GM23338 (cell line): Measurements from ENCODE around the gene CD44.

Experiments used
- CREB1 ChIP-seq: fragments of 250-450 bp; sonication (Bioruptor Pico); IDR thresholded peaks from 2 replicates; pipeline ENCODE4 v1.5.0; 2020; ENCODE audit warnings: low read depth, mild to moderate bottlenecking, moderate library complexity
- CTCF ChIP-seq, 2 experiments: fragments of 200-600 bp in 1 of 2; sonication (generic) in 1 of 2; conservative IDR thresholded peaks; 2 replicates each; pipeline versions ENCODE4 v1.5.1 to v1.6.1; 2016 to 2017; ENCODE audit warnings: antibody characterized with exemption in 2 of 2, low read depth in 2 of 2, mild to moderate bottlenecking in 2 of 2, moderate library complexity in 1 of 2
- EZH2 ChIP-seq: fragments of 200-600 bp; sonication (generic); IDR thresholded peaks from one replicate; pipeline ENCODE4 v1.8.0; 2017; ENCODE audit warnings: antibody characterized with exemption, mild to moderate bottlenecking, low read depth; ENCODE audit not compliant: unreplicated experiment
- EZH2phosphoT487 ChIP-seq: fragments of 200-600 bp; sonication (generic); IDR thresholded peaks from one replicate; pipeline ENCODE4 v1.8.1; 2018; ENCODE audit warnings: antibody characterized with exemption; ENCODE audit not compliant: unreplicated experiment
- JUNB ChIP-seq: IDR thresholded peaks from one replicate; pipeline ENCODE4 v1.6.1; 2016; ENCODE audit warnings: antibody characterized with exemption; ENCODE audit not compliant: unreplicated experiment
- NANOG ChIP-seq: IDR thresholded peaks from 2 replicates; pipeline ENCODE4 v1.6.1; 2016; ENCODE audit warnings: antibody characterized with exemption, borderline replicate concordance
- POLR2AphosphoS5 ChIP-seq: IDR thresholded peaks from 2 replicates; pipeline ENCODE4 v1.6.1; 2016; ENCODE audit warnings: antibody characterized with exemption, low read depth
- REST ChIP-seq: IDR thresholded peaks from one replicate; pipeline ENCODE4 v1.6.1; 2018; ENCODE audit warnings: antibody characterized with exemption; ENCODE audit not compliant: unreplicated experiment
- STAT1 ChIP-seq: IDR thresholded peaks from one replicate; pipeline ENCODE4 v1.6.1; 2016; ENCODE audit warnings: antibody characterized with exemption; ENCODE audit not compliant: unreplicated experiment
- ZNF114 ChIP-seq: fragments of 250-450 bp; sonication (Bioruptor Pico); IDR thresholded peaks from 2 replicates; pipeline ENCODE4 v1.5.0; 2020; ENCODE audit warnings: mild to moderate bottlenecking, moderate library complexity
- ZNF331 ChIP-seq: fragments of 250-450 bp; sonication (Bioruptor Pico); IDR thresholded peaks from 2 replicates; pipeline ENCODE4 v1.5.0; 2020; ENCODE audit warnings: low read depth, mild to moderate bottlenecking, moderate library complexity

- TF ChIP-seq CTCF (conservative IDR thresholded peaks at IDR 0.05; ENCODE audit: low read depth in 2 of 2): no peak
- TF ChIP-seq EZH2phosphoT487: no peak
- no peak for TF ChIP-seq REST
- TF ChIP-seq EZH2: no peak
- TF ChIP-seq POLR2AphosphoS5: no peak
- no peak for TF ChIP-seq STAT1
- no peak for TF ChIP-seq CREB1 (CRISPR knock-in tag)
- TF ChIP-seq ZNF114 (CRISPR knock-in tag): no peak
- TF ChIP-seq NANOG: no peak
- TF ChIP-seq ZNF331: no peak
- no peak for TF ChIP-seq JUNB
These were observed 4.4 kb upstream of the CD44 start for GRCh38 chr11:35134403-35135148.
